Muscle of back (tissue), 11 donors: ENCODE measurements around the gene NPAS2. TPM values are rescaled to one million over a fixed set of nuclear protein-coding genes. Genes with fewer than 3 reads are reported as not detected.

ENCODE experiments used
- DNase-seq, 3 donors: peaks; one replicate each; pipeline versions ENCODE4 v3.0.0 to v3.0.0-alpha.2; 2013
- polyA plus RNA-seq, 10 donors: library from polyadenylated mRNA; unstranded; fragments of 120-200 nt; gene quantifications; one replicate each; pipeline ENCODE4 v1.2.1, GENCODE V29; 2013; ENCODE audit not compliant: insufficient read length in 10 of 10

NPAS2 gene
- polyA plus RNA-seq, 10 donors: 6.1 to 12.1 (median 10.5) TPM

DNA sequence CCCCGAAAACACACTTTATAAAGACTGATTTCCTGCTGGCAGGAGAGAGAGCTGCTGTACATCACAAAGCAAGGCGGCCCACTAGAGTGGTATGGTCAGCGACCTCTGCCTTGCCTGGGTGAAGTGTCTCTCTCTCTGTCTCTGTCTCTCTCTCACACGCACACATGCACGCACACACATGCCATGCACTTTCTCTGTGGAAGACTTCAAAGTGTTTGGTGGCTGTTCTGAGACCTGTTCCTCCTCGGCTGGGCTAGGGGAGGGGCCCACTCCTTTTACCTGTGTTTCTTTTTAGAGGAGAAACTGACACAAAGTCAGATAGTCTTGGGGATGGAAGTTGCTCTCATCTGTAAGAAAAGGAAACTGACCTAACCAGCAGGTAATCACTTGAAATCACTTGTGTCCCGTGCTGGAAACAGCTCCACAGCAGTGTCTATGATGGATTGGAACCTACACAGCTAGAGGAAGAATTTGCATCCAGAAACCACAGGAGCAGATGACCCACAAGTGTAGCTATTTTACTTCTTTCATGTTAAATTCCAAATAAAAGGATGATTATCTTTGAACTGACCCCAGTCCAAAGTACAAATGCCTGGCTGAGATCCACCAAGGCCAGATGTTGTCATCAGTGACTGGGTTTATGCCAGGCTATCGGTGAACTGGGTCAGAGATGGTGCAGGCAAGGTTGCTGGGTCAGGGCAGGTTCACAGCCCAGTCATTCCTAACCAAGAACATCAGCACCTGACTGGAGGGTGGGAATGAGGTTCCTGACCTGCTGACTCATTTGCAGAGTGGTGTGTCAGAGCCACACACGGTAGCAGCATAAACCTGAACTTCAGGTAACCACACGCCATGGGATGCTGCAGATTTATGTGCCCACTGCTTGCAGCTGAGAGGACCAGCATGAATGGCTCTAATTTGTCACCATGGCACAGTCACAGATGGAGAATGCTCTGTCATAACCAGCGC is 63.0 kb downstream of the NPAS2 start:
- DNase-seq: no peak

DNA sequence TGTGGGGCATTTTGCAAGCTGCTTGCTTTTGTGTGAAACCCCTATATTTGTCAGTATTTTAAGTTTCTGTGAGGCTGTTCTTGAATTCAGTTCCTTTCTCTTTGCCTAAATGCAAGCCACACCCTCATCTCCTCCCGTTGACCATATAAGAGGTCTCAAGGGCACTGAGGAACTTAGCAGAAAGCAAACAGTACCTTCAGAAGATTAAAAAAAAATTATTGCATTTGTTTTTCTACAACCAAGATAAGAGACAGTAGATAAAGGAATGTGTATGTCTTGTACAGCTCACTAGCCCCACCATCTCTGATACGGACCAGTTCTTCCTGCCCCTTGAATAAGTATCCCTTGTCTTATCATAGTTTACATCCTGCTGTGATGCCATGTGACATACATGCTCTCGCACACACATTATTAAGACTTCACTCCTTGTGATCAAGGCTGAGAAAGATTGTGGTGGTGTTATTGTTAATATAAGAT is 64.2 kb downstream of the NPAS2 start:
- DNase-seq: no peak

DNA sequence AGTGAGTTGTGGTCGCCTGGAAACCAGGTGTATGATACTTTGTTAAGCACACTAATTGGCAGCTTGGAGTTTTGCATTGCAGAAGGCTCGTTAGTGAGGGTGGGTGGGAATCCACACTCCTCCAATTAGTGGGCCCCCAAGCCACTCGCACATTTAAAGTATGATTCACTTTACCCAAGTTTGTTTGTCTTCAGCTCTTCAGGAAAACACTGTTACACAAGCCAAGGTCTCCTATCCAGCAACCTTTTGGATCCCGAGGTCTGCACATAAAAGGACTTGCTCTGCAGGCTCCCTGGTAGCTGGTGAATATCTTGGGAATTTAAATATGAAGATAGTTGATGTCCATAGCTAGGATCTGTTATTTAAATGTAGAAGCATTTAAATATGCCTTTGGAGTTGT is 66.1 kb downstream of the NPAS2 start:
- no peak for DNase-seq

- DNase-seq: no peak
These were observed 67.2 kb downstream of the NPAS2 start for GRCh38 chr2:100887039-100887578.

DNA sequence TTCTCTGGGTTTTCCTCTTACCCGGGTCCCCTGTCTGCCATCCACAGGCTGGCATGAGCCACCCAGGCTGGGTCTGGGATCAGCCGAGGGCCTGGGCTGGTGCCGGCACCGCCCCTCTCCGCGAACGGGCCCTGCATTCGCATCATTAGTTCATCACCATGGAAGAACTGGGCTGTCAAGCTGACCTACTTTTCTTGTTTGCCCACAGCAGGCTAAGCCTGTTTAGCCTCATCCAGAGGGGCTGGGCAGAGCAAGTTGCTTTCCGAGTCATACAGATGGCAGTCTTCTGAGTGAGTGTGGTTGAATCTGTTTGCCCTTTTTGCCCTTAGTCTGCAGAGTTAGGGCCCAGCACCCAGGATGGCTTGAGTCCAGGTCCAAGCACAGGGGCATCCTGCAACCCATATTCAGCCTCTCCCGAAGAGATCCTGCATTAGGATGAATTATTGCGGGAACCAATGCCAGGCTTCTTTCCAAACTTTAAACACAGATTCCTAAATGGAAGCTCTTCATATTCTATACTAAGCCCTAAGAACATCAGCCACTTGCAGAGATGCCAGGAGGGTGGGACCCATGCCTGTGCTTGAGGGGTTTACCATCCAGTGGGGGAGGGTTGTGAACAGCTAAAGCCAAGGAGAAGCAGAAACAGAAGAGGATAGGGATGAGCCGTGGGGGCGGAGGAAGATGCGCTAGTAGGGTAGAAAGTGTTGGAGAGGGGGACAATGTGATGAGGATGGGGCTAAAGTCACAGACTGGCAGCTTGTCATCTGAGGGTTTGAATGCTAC is 68.0 kb downstream of the NPAS2 start:
- no peak for DNase-seq

- DNase-seq: no peak
These were observed 68.7 kb downstream of the NPAS2 start for GRCh38 chr2:100888601-100889000.

DNA sequence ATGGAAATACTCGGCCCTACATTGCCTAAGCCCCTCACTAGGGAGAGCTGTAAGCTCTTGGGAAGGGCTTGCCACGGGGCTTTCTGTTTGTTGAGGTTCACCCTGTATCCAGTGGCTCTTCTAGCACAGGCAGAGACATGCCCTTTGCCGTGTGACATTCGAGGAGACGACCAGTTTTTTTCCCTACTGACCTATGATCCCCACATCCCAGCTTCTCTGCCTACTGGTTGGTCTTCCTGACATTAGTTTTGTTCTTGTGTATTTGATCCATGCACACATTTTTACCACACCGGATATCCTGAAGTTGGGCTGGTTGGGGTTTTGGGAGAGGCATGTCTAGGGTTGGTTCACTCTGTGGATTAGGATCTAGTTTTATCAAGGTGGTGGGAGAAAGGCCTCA is 69.3 kb downstream of the NPAS2 start:
- DNase-seq: no peak

GRCh38 chr2:100891906-100892642 is 72.1 kb downstream of the NPAS2 start:
- DNase-seq: peak in 2 of 3 donors; percentile 41 to 56

GRCh38 chr2:100893392-100894104 is 73.6 kb downstream of the NPAS2 start:
- no peak for DNase-seq

DNA sequence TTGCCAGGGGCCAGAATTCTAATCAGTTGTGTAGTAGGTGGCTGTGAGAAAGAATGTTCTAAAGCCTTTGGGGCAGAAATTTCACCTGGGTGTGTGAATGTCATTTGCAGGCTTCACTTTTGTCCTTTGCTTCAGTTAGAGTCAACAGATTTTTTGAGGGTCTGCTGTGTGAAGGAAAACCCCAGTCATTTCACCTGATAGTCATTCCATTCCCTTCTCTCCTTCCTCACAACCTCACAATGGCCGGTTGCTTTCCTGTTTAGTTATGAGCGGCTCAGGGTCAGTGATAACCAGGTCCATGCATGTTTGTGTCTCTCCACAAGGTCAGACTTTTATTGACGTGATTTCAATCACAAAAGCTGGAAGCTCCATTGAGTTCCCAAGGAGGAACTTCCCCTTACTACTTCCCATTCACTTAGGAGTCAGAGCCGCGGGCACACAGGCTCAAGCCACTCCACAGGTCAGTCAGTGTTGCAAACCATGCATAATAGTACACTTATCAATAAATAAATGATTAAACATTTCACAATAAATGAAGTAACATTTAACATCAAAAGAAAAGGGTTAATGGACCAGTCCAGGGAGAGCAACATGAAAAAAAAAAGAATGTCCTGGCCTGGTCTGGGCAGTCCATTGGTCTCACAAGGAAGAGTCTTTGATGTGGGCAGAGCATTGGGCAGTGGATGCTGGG is 74.3 kb downstream of the NPAS2 start:
- DNase-seq: no peak

GRCh38 chr2:100894796-100895156 is 74.8 kb downstream of the NPAS2 start:
- DNase-seq: no peak

- DNase-seq: no peak
These were observed 75.5 kb downstream of the NPAS2 start for GRCh38 chr2:100895402-100895801.

- no peak for DNase-seq
These were observed 76.2 kb downstream of the NPAS2 start for GRCh38 chr2:100895934-100896685.

DNA sequence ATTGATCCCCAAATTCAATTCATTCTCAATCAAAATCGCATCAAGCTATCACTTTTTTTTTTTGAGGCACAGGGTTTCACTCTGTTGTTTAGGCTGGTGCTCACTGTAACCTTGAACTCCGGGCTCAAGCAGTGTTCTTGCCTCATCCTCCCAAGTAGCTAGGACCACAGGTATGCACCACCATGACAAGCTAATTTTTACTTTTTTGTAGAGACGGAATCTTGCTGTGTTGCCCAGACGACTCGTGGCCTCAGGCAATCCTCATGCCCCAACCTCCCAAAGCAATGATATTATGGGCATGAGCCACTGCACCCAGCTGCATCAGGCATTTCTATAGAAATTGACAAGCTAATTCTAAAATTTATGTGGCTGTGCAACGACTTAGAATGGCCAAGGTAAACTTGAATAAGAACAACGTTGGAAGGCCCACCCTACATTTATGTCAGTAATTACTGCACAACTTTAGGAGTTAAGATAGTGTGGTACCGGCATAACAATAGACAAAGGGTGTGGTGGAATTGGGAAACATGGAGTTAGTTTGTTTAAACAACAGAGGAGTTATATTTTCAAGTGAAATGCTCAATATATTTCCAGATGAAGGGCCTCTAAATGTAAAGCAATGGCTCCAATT is 78.2 kb downstream of the NPAS2 start:
- DNase-seq: no peak

GRCh38 chr2:100900156-100900795 is 80.3 kb downstream of the NPAS2 start:
- no peak for DNase-seq

DNA sequence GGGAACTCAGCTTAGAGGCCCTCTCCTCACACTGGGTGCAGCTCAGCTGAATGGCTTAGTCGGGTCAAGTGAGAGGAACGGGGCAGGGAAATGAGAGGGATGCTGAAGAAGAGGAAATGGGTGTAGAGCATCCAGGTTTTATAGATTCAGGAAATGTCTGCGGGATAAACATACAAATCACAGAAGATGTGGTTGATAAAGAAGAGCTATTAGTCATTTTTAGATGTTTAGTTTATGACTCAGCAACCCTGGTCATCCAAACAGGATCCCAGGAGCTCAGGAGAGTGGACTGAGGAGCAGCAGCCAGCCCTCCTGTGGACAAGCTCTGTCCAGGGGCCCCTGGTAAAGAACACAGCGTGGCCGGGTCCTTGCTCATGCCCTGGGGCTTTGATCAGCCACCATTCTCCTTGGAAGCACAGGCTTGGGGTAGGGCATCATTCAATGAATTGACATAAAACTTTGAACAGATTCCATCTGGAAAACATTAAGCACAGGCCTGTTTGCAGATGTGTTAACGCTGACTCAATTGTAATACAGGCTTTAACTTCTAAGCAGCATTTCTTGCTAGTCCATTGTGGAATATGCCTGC is 83.0 kb downstream of the NPAS2 start:
- peak; percentile 50 to 91 (median 83) for DNase-seq

DNA sequence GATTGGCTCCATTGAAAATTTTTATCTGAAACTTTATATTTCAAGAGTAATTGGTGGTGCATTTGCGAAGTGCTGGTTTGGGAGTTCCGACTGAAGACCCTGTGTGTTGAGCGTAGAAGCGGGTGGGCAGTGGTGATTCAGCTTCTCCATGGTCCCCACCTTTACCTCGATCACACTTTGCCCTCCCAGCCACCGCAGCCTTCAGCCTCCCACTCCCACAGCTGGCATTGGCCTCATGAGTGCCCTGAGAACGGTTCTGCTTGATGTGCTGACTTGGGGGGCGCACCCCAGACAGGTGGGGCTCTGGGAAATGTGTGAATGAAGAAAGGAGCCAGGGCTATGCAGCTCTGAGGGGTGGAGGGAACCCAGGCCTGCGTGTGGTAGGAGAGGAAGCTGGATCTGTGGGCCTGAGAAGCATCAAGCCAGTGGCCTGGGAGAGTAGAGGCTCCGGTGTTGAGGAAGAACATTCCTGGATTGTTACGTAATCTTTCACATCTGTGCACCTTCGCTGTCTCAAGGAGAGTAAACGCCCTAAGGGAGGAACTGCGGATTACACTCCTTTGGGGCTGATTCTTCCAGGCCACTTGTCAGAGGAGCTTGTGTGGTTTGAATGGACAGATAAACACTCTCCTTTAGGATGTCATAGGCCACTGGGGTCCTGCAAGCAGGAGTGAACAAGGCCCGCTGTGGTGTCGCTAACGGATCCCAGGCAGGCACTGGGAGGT is 83.8 kb downstream of the NPAS2 start:
- no peak for DNase-seq
